Thoracic aorta (tissue), 2 donors: ENCODE data around the gene LDLRAD1. TPM values are rescaled to one million over a fixed set of nuclear protein-coding genes. Genes with fewer than 3 reads are reported as not detected.
"Not testable (repeated sequence)": the region's sequence is repeated elsewhere in the genome, so short reads cannot be mapped to it uniquely, and the experiment has no call there.

Experiments used
- ATAC-seq: fragments of 150-250 bp; one replicate; pipeline ENCODE4 v1.8.0; 2017; ENCODE audit warnings: low read depth; ENCODE audit not compliant: insufficient number of reproducible peaks, low FRiP score
- DNase-seq: peaks from one replicate; pipeline ENCODE4 v3.0.0-alpha.2; 2020; ENCODE audit warnings: low spot score
- H3K27ac ChIP-seq, 2 donors: fragments of 200-600 bp; sonication (generic); 1 replicate in 1 of 2; 2 replicates in 1 of 2; pipeline ENCODE4 v1.5.1; 2016; ENCODE audit warnings: mild to moderate bottlenecking in 2 of 2, moderate library complexity in 2 of 2
- H3K27me3 ChIP-seq: fragments of 200-600 bp; sonication (generic); replicated peaks from 2 replicates; pipeline ENCODE4 v1.6.0; 2016; ENCODE audit warnings: mild to moderate bottlenecking; ENCODE audit not compliant: insufficient read depth
- H3K36me3 ChIP-seq: fragments of 200-600 bp; sonication (generic); one replicate; pipeline ENCODE4 v1.5.1; 2016
- H3K4me1 ChIP-seq, 2 donors: fragments of 200-600 bp; sonication (generic); 1 replicate in 1 of 2; 2 replicates in 1 of 2; pipeline versions ENCODE4 v1.5.1 to v1.6.0; 2016; ENCODE audit warnings: low read depth in 2 of 2, mild to moderate bottlenecking in 1 of 2; ENCODE audit not compliant: control insufficient read depth in 1 of 2
- H3K4me3 ChIP-seq: fragments of 200-600 bp; sonication (generic); 2 replicates; pipeline ENCODE4 v1.5.1; 2016; ENCODE audit warnings: mild to moderate bottlenecking
- H3K9me3 ChIP-seq: fragments of 200-600 bp; sonication (generic); 2 replicates; pipeline ENCODE4 v1.5.1; 2016
- CTCF ChIP-seq: fragments of 200-600 bp; sonication (generic); IDR thresholded peaks from one replicate; pipeline ENCODE4 v1.5.1; 2019; ENCODE audit warnings: antibody characterized with exemption
- total RNA-seq, 2 donors: library from RNA; depleted of rRNA; stranded (reverse); fragments of >200 nt; gene quantifications; one replicate each; pipeline versions ENCODE4 v1.1.0 to v1.2.3, GENCODE V29; 2016

The LDLRAD1 gene
- total RNA-seq, 2 donors from 2014 or later: not detected

- Histone ChIP-seq H3K27me3 (no peaks in the 10 kb centered on the region), H3K4me1 (no peaks in the 10 kb centered on the region), H3K27ac (no peak overlapping the region), H3K9me3 (no peaks in the 10 kb centered on the region), H3K4me3 (no peak overlapping the region), H3K36me3 (no peaks in the 10 kb centered on the region)
- no peak for TF ChIP-seq CTCF
- ATAC-seq: no peak
- DNase-seq: no peak
Observed at GRCh38 chr1:53995683-53996082, 22.3 kb downstream of the LDLRAD1 start.

GRCh38 chr1:53994516-53994915 lies 23.5 kb downstream of the LDLRAD1 start:
- not testable (repeated sequence) for H3K27ac ChIP-seq, H3K4me1 ChIP-seq, H3K4me3 ChIP-seq, H3K36me3 ChIP-seq, H3K27me3 ChIP-seq, ATAC-seq, DNase-seq, H3K9me3 ChIP-seq

- Histone ChIP-seq H3K27ac (no peak overlapping the region), H3K27me3 (no peaks in the 10 kb centered on the region), H3K9me3 (no peaks in the 10 kb centered on the region), H3K4me1 (no peaks in the 10 kb centered on the region), H3K4me3 (no peak overlapping the region), H3K36me3 (no peaks in the 10 kb centered on the region)
- no peak for ATAC-seq
- TF ChIP-seq CTCF: no peak
- no peak for DNase-seq
Observed at GRCh38 chr1:53992085-53992874, 25.7 kb downstream of the LDLRAD1 start.

GRCh38 chr1:53987880-53988279 lies 30.1 kb downstream of the LDLRAD1 start:
- ATAC-seq (no peak), DNase-seq (no peak)
- Histone ChIP-seq H3K27me3 (no peaks in the 10 kb centered on the region), H3K36me3 (no peaks in the 10 kb centered on the region), H3K4me1 (no peaks in the 10 kb centered on the region), H3K9me3 (no peaks in the 10 kb centered on the region), H3K27ac (no peak overlapping the region), H3K4me3 (no peak overlapping the region)
- no peak for TF ChIP-seq CTCF

GRCh38 chr1:53986458-53986857 lies 31.5 kb downstream of the LDLRAD1 start:
- TF ChIP-seq CTCF: no peak
- Histone ChIP-seq H3K36me3 (no peaks in the 10 kb centered on the region), H3K9me3 (no peaks in the 10 kb centered on the region), H3K27me3 (no peaks in the 10 kb centered on the region), H3K27ac (no peak overlapping the region), H3K4me3 (no peak overlapping the region), H3K4me1 (peaks cover 0 to 10% of the 10 kb centered on the region in 2 donors)
- ATAC-seq: no peak
- no peak for DNase-seq

GRCh38 chr1:53984726-53985125 lies 33.3 kb downstream of the LDLRAD1 start:
- H3K9me3 ChIP-seq: no peaks in the 10 kb centered on the region

More at GRCh38 chr1:53984726-53985125, 33.3 kb downstream of the LDLRAD1 start:
- H3K4me1 ChIP-seq: peaks cover 0 to 10% of the 10 kb centered on the region in 2 donors
- H3K27me3 ChIP-seq: no peaks in the 10 kb centered on the region
- no peaks in the 10 kb centered on the region for H3K36me3 ChIP-seq
- ATAC-seq (no peak), DNase-seq (no peak)
- no peak overlapping the region for H3K4me3 ChIP-seq
- no peak overlapping the region for H3K27ac ChIP-seq
- TF ChIP-seq CTCF: no peak
